GM19035 (cell line): Measurements from ENCODE around the gene FOS.

Source experiments
- ATAC-seq: cut with Tn5 transposase; IDR thresholded peaks from one replicate; pipeline ENCODE4 v1.9.1; 2021; ENCODE audit not compliant: unreplicated experiment

The FOS gene

GRCh38 chr14:75311356-75311755 lies 32.7 kb downstream of the FOS start:
- ATAC-seq, result no peak

DNA sequence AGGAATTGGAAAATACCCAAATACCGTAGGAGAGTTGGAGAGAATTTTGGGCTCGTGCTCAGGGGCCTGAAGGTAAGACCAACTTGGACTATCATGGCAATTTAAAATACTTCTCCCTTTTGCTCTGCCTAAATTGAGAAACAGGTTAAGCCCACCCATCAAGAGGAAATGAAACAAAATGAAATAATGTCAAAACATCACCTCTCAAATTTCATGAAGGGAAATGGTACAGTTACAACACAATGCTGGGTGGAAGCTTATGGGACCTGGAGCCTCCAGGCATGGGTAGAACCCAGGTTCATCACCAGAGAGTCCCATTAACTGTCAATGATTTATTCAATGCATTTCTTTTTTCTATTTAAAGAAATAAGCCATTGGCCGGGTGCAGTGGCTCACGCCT lies 33.7 kb downstream of the FOS start:
- ATAC-seq, result no peak

- no peak for ATAC-seq
Measured at GRCh38 chr14:75313294-75313693, 34.7 kb downstream of the FOS start.

DNA sequence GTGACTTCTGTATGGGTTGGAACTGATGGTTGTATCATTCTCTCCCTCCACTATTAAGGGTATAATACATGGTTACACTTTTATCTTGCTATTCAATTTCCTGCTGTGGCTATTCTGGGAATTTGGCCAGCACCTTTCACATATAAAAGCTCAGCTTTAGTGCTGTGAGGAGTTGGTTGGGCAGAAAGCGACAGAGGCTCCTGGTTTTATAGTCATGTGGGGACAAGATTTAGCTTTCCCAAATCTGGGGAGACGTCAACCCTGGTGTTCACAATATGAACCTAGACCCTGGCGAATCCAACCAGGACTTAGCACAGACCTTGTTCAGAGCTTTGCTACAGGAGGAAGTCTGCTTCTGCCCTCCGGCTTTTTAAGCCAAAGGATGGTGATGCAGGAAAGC lies 36.5 kb downstream of the FOS start:
- no peak for ATAC-seq

- no peak for ATAC-seq
Measured at GRCh38 chr14:75317148-75317547, 38.5 kb downstream of the FOS start.

DNA sequence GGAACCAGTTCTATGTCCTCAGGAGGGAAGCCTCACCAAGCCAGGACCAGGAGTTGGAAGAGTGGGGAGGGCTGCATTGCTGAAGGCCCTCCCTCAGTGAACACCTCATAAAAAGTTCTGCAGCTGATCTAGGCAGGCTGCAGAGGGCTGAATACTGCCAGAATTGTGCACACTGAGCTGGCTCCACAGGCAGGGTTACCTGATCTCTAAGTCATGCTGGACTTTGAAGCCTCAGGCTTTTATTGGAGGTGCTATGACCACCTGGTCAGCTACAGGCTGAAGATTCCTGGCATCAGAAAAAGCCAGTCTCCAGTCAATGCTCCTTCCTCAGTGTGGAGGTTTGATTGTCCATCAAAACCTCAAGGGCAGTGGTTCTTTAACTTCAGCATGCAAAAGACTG lies 39.7 kb downstream of the FOS start:
- no peak for ATAC-seq

GRCh38 chr14:75319021-75319420 lies 40.4 kb downstream of the FOS start:
- ATAC-seq, result no peak

GRCh38 chr14:75320196-75320595 lies 41.6 kb downstream of the FOS start:
- no peak for ATAC-seq

DNA sequence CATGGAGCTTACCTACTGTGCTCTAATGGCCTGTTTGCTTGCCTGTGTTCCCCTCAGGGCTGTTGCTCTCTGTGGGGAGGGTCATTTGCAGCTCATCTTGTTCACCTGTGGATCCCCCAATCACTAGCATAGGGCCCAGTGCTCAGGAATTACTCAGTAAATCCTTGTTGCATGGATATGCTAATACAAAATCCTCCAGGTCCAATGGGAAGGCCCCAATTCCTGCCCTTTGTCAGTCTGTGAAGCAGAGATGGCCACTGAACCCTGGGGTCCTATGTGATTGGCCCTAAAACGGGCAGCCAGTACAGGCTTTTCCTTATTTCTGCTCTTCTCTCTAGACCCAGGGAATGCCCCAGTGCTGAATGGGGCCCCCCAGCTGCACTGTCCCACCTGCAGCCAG lies 44.1 kb downstream of the FOS start:
- no peak for ATAC-seq

- no peak for ATAC-seq
Measured at GRCh38 chr14:75323571-75323970, 44.9 kb downstream of the FOS start.

DNA sequence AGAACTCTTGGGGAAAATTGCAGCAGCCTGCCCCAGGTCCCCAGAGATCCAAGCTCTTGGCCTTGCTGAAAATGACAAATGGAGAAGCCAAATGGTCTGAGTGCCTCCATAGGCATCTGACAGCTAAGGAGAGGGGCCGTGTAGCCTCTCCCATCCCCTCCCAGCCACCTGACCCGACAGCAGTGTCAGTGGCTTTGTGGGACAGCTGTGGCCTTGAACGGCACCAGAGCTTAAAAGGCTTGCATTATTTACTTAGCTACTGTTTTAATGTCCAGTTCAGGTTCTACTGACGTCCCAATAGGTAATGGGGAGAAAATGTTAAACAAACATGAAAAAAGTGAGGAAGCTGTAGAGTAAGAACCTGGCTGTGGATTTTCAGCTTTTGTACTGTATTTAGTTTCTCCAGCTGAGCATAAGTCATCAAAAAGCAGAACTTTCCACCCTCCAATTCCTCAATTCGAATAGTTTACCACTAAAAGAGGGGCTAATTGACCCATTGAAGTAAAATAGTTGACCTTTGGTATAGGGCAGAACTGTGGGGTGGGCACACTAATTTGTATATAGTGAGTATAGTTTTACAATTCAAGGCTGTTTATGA lies 50.0 kb downstream of the FOS start:
- no peak for ATAC-seq

- ATAC-seq, result no peak
Measured at GRCh38 chr14:75329369-75329768, 50.7 kb downstream of the FOS start.

DNA sequence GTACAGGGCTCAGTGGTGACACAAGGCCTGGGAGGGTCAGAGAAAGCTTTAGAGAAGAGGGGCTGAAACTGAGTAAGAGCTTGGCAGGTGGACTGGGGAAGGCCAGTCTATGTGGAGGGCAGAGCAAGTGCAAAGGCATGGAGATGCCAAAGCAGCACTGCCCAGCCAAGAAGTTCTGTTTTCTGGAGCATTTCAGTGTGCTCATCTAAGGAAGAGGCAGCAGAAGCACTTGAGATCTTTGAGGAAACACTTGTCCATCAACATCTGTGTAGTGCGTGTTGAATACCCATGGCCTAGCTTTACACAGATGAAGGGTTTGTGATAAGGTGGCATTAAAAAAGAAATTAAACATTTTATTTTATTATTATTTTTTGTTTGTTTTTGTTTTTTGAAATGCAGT lies 52.8 kb downstream of the FOS start:
- no peak for ATAC-seq
